ENCODE results near the gene CEACAM16. TPM values are rescaled to one million over a fixed set of nuclear protein-coding genes. Genes with fewer than 3 reads are reported as not detected.
A peak's percentile ranks its signal among the peaks of the same experiment; 100 is the strongest.

The CEACAM16 gene
- total RNA-seq, 4 donors from 2014 or later, result not detected

DNA sequence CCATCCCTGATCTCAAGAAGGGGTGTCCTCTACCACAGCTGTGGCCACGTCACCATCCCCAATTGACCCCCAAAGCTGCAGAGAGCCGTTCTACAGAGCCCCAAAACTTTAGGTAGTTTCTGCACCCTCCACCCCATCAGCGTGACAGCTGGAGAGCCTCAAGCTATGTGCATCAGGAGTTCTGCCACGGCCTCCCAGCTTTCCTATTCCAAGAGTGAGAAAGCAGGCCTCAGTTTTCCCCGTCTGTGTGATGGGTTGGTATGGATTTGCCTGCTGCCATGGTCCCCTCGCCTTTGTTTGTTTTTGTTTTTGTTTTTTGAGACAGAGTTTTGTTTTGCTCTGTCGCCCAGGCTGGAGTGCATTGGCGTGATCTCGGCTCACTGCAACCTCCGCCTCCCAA, 51.0 kb downstream of the CEACAM16 start:
- H3K36me3 ChIP-seq, result peaks cover 0 to 15% (median 0%) of the 10 kb centered on the region in 3 donors
- peak overlapping the region; percentile 80 to 99 (median 94) for H3K27ac ChIP-seq
- H3K4me3 ChIP-seq, result peak overlapping the region in 3 of 4 donors; percentile 66 to 82 (median 75)
- H3K9me3 ChIP-seq, result no peaks in the 10 kb centered on the region
- TF ChIP-seq, protein P1, sequence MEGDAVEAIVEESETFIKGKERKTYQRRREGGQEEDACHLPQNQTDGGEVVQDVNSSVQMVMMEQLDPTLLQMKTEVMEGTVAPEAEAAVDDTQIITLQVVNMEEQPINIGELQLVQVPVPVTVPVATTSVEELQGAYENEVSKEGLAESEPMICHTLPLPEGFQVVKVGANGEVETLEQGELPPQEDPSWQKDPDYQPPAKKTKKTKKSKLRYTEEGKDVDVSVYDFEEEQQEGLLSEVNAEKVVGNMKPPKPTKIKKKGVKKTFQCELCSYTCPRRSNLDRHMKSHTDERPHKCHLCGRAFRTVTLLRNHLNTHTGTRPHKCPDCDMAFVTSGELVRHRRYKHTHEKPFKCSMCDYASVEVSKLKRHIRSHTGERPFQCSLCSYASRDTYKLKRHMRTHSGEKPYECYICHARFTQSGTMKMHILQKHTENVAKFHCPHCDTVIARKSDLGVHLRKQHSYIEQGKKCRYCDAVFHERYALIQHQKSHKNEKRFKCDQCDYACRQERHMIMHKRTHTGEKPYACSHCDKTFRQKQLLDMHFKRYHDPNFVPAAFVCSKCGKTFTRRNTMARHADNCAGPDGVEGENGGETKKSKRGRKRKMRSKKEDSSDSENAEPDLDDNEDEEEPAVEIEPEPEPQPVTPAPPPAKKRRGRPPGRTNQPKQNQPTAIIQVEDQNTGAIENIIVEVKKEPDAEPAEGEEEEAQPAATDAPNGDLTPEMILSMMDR (IDR thresholded peaks at IDR 0.05), result no peak
- TF ChIP-seq POLR2A (IDR thresholded peaks at IDR 0.05), result no peak
- H3K4me1 ChIP-seq, result peaks cover 10 to 62% (median 29%) of the 10 kb centered on the region in 4 donors
- peak in 1 of 3 donors; percentile 47 for DNase-seq
- no peaks in the 10 kb centered on the region for H3K27me3 ChIP-seq

DNA sequence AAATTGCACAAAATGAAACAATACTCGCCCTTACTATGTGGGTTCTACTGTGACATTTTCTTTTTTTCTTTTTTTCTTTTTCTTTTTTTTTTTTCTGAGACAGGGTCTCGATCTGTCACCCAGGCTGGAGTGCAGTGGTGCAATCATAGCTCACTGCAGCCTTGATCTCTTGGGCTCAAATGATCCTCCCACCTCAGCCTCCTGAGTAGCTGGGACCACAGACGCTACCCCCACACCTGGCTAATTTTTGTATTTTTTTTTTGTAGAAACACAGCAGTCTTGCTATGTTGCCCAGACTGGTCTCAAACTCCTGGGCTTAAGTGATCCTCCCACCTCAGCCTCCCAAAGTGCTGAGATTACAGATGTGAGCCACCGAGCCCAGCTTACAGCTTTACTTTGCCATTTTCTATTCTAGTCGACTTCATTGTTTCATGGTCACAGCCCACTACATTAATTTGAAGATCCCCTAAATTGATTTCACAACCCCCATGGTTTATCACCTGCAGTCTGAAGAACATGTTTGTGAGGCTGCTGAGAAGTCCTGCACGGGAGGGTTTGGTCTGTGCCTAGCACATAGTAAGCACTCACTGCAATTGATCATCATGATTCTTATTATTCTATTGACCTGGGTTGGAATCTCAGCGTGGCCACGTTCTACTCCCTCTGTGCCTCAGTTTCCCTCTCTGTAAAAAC, 53.3 kb downstream of the CEACAM16 start:
- Histone ChIP-seq H3K27ac (peak overlapping the region; percentile 80 to 95 (median 90)), H3K9me3 (no peaks in the 10 kb centered on the region), H3K36me3 (peaks cover 0 to 35% (median 0%) of the 10 kb centered on the region in 3 donors), H3K27me3 (no peaks in the 10 kb centered on the region), H3K4me3 (peak overlapping the region in 3 of 4 donors; percentile 50 to 55 (median 51)), H3K4me1 (peaks cover 15 to 64% (median 30%) of the 10 kb centered on the region in 4 donors)
- DNase-seq, result no peak
- TF ChIP-seq, protein P1 (IDR thresholded peaks at IDR 0.05), result no peak
- no peak for TF ChIP-seq POLR2A (IDR thresholded peaks at IDR 0.05)

DNA sequence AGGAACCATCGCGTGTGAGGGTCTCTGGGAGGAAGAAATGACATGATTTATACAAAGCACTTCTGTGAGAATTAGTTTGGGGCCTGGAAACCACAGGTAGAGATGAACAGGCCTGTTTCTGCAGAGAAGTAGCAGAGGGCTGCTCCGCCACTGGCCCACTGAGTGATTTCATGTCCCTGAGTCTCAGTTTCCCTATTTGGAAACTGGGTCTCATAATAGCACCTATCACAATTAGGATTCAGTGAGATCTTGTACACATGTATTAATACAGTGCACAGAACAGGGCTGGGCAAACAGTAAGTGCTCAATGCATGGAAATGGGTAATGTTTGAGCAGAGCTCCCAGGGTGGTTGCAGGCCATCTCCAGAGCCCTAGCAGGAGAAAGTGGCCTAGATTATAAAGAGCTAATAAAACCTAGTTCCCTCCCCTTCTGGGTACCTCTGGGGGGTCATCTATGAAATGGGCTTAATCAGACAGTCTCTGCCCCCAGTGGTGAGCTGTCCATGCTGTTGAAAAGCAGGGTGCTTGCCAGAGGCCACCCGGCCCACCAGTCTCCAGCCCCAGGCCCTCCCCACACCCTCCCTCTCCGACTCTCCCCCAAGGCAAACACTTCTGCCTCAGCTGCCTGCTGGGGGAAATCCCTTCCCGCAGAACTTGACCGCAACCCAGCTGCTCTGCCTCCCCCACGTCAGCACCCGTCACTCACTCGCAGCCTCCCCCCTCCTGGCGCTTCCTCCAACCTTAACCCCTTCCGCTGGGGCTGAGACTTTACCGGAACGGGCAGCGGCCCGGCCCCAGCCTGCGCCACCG, 54.1 kb downstream of the CEACAM16 start:
- H3K4me1 ChIP-seq, result peaks cover 15 to 68% (median 29%) of the 10 kb centered on the region in 4 donors
- TF ChIP-seq POLR2A (IDR thresholded peaks at IDR 0.05), result peak; percentile 7 to 71
- TF ChIP-seq, protein P1 (IDR thresholded peaks at IDR 0.05), result peak in 1 of 6 experiments; percentile 18

DNA sequence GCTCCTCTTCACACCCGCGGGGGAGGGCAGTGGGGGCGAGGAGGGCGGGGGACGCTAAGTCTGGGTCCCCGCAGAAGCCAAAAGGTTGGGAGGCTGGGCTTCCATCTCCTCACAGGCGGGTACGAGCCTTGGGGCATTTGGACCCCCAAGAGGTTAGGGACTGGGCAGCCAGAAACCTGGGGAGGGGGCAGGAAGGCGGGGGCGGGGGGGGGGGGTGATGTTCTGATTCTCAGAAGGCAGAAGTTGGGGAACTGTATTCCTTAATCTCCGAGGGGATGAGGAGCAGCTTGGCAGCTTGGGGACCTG, 54.6 kb downstream of the CEACAM16 start:
- peak overlapping the region; percentile 37 to 55 (median 50) for H3K4me3 ChIP-seq
- H3K4me1 ChIP-seq, result peaks cover 15 to 72% (median 29%) of the 10 kb centered on the region in 4 donors

More for the DNA sequence above, 54.1 kb downstream of the CEACAM16 start:
- DNase-seq, result peak; percentile 90 to 97 (median 97)
- Histone ChIP-seq H3K27me3 (no peaks in the 10 kb centered on the region), H3K4me3 (peak overlapping the region; percentile 37 to 55 (median 50)), H3K36me3 (peaks cover 0 to 42% (median 0%) of the 10 kb centered on the region in 3 donors), H3K27ac (peak overlapping the region; percentile 80 to 95 (median 90)), H3K9me3 (no peaks in the 10 kb centered on the region)

More for the DNA sequence above, 54.6 kb downstream of the CEACAM16 start:
- TF ChIP-seq POLR2A (IDR thresholded peaks at IDR 0.05), result no peak
- TF ChIP-seq, protein P1 (IDR thresholded peaks at IDR 0.05), result no peak
- Histone ChIP-seq H3K36me3 (peaks cover 0 to 48% (median 0%) of the 10 kb centered on the region in 3 donors), H3K27me3 (no peaks in the 10 kb centered on the region), H3K27ac (peak overlapping the region; percentile 80 to 95 (median 90)), H3K9me3 (no peaks in the 10 kb centered on the region)
- DNase-seq, result no peak

Data from Peyer's patch (tissue), 4 donors.